ENCODE data around the gene OR1F1.

DNA sequence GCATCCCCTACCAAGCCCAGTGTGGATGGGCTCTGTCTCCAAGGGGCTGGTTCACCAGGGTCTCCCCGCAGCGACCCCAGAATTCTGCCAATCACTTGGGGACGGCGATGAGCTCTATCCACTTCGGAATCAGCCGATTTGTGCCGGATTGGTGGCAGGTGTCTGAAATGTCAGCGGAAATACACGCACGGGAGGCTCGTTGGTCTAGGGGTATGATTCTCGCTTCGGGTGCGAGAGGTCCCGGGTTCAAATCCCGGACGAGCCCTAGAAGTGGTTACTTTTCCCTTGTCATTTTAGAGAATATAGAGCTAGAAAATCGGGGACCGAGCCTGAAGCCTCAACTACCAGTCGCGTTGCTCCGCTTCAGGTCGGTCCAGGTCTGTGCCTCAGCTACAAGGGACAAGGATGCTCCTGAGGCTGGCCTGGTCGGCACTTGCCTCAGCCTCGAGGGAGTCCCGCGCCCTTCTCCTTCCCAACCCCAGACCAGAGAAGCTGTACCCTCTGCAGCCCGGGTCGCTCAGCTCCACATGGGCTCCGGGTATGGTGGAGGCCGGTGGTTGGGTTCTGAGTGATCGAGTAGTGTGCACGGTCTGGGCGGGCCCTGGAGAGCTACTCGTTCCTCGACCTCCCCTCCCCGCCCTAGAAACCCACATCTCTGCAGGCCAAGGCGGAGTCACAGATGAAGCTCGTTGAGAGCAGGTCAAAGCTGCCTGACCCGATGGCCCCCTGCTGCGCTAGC, 16.0 kb upstream of the OR1F1 start:
- TF ChIP-seq, protein P1, sequence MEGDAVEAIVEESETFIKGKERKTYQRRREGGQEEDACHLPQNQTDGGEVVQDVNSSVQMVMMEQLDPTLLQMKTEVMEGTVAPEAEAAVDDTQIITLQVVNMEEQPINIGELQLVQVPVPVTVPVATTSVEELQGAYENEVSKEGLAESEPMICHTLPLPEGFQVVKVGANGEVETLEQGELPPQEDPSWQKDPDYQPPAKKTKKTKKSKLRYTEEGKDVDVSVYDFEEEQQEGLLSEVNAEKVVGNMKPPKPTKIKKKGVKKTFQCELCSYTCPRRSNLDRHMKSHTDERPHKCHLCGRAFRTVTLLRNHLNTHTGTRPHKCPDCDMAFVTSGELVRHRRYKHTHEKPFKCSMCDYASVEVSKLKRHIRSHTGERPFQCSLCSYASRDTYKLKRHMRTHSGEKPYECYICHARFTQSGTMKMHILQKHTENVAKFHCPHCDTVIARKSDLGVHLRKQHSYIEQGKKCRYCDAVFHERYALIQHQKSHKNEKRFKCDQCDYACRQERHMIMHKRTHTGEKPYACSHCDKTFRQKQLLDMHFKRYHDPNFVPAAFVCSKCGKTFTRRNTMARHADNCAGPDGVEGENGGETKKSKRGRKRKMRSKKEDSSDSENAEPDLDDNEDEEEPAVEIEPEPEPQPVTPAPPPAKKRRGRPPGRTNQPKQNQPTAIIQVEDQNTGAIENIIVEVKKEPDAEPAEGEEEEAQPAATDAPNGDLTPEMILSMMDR (IDR thresholded peaks at IDR 0.05) = no peak
- TF ChIP-seq POLR2A (IDR thresholded peaks at IDR 0.05) (no peak), EP300 (IDR thresholded peaks at IDR 0.05) (no peak), POLR2AphosphoS5 (IDR thresholded peaks at IDR 0.05) (no peak)

Data from stomach (tissue), 4 donors.